ENCODE data around the gene NFATC2.

DNA sequence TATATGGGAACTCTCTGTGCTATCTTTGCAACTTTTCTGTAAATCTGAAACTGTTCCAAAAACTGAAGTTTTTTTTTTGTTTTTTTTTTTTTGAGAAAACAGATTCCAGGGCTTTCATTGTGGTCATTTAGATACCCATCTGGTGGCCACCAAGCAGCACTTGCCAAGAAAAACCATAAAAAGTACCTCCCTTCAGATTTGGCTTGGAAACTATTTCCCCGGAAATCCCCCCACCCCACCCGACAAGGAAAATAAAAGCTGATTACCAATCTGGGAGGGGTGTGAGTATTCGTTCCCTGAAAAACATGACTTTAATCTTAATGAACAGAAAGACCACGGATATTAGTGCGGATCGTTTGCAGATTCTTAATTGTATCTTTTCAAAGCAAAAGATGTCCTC is 1.9 kb downstream of the NFATC2 start:
- TF ChIP-seq POLR2A (IDR thresholded peaks at IDR 0.05) (no peak), CTCF (IDR thresholded peaks at IDR 0.05) (no peak)

Data from Peyer's patch (tissue), 4 donors.